SK-N-SH (cell line): Measurements from ENCODE around the gene UTP14C. TPM values are rescaled to one million over a fixed set of nuclear protein-coding genes. Genes with fewer than 3 reads are reported as not detected.
A peak's percentile ranks its signal among the peaks of the same experiment; 100 is the strongest.
"Not testable (repeated sequence)": the region's sequence is repeated elsewhere in the genome, so short reads cannot be mapped to it uniquely, and the experiment has no call there.

Source experiments
- CTCF ChIA-PET: fragments of 300-600, 350-600 bp; formaldehyde crosslinking; extraction: SDS; loops from one replicate; lab custom pipeline; 2021; lab: Yijun Ruan, JAX
- POLR2A ChIA-PET: fragments of 350-600 bp; sonication (Branson Sonifier 250); formaldehyde crosslinking; extraction: SDS; loops from one replicate; lab custom pipeline; 2020; ENCODE audit warnings: antibody characterized with exemption, inconsistent platforms; lab: Yijun Ruan, JAX
- DNase-seq: peaks from one replicate; pipeline ENCODE4 v3.0.0; 2012
- H2AFZ ChIP-seq: fragments of 200-600 bp; sonication (generic); 2 replicates; pipeline ENCODE4 v1.8.1; 2016; ENCODE audit warnings: antibody characterized with exemption, mild to moderate bottlenecking, low read depth
- H3F3A ChIP-seq: fragments of 200-600 bp; sonication (generic); replicated peaks from 2 replicates; pipeline ENCODE3; 2016; ENCODE audit warnings: antibody characterized with exemption, mild to moderate bottlenecking; ENCODE audit not compliant: insufficient read depth
- H3K27ac ChIP-seq, 2 experiments: fragments of 200-500 bp in 1 of 2; fragments of 200-600 bp in 1 of 2; sonication (Bioruptor generic) in 1 of 2; sonication (generic), shearing (Covaris generic) in 1 of 2; 2 replicates each; pipeline versions ENCODE4 v1.5.1 to v1.6.1; 2014 to 2016; ENCODE audit warnings: low read depth in 2 of 2, inconsistent platforms in 1 of 2, low read length in 1 of 2, mild to moderate bottlenecking in 1 of 2, mixed read lengths in 1 of 2
- H3K27me3 ChIP-seq: fragments of 200-600 bp; sonication (generic), shearing (Covaris generic); 2 replicates; pipeline ENCODE4 v1.6.1; 2016; ENCODE audit warnings: mixed run types; ENCODE audit not compliant: insufficient read depth
- H3K36me3 ChIP-seq, 2 experiments: fragments of 200-500 bp in 1 of 2; fragments of 200-600 bp in 1 of 2; sonication (Bioruptor generic) in 1 of 2; sonication (generic) in 1 of 2; replicated peaks in 1 of 2; 2 replicates each; pipeline versions ENCODE3 to v1.5.1; 2014 to 2016; ENCODE audit warnings: low read length in 1 of 2, mild to moderate bottlenecking in 1 of 2; ENCODE audit not compliant: insufficient read depth in 2 of 2, control insufficient read depth in 1 of 2
- H3K4me1 ChIP-seq, 2 experiments: fragments of 200-500 bp in 1 of 2; fragments of 200-600 bp in 1 of 2; sonication (Bioruptor generic) in 1 of 2; sonication (generic), shearing (Covaris generic) in 1 of 2; 2 replicates each; pipeline versions ENCODE4 v1.5.1 to v1.6.1; 2014 to 2016; ENCODE audit warnings: low read depth in 1 of 2, low read length in 1 of 2, mixed run types in 1 of 2; ENCODE audit not compliant: insufficient read depth in 2 of 2, control insufficient read depth in 1 of 2
- H3K4me2 ChIP-seq: fragments of 200-600 bp; sonication (generic), shearing (Covaris generic); 2 replicates; pipeline ENCODE4 v1.6.1; 2017; ENCODE audit warnings: mixed run types
- H3K4me3 ChIP-seq, 2 experiments: fragments of 200-500 bp in 1 of 2; fragments of 200-600 bp in 1 of 2; sonication (Bioruptor generic) in 1 of 2; sonication (generic), shearing (Covaris generic) in 1 of 2; 2 replicates each; pipeline versions ENCODE4 v1.5.1 to v1.8.1; 2014 to 2016; ENCODE audit warnings: low read depth in 2 of 2, inconsistent platforms in 1 of 2, low read length in 1 of 2, mild to moderate bottlenecking in 1 of 2, mixed read lengths in 1 of 2, moderate library complexity in 1 of 2
- H3K79me2 ChIP-seq: fragments of 200-600 bp; sonication (generic); 2 replicates; pipeline ENCODE4 v1.8.1; 2017; ENCODE audit warnings: mild to moderate bottlenecking; ENCODE audit not compliant: insufficient read depth
- H3K9ac ChIP-seq: fragments of 200-600 bp; sonication (generic); 2 replicates; pipeline ENCODE4 v1.6.1; 2017; ENCODE audit warnings: mixed run types
- H3K9me2 ChIP-seq: fragments of 200-600 bp; sonication (generic); 2 replicates; pipeline ENCODE4 v1.6.1; 2017; ENCODE audit warnings: mixed run types
- H3K9me3 ChIP-seq: fragments of 200-600 bp; sonication (generic); 2 replicates; pipeline ENCODE4 v1.6.1; 2017; ENCODE audit warnings: mixed run types, mild to moderate bottlenecking, moderate library complexity
- H4K20me1 ChIP-seq: fragments of 200-600 bp; sonication (generic); 2 replicates; pipeline ENCODE4 v1.6.1; 2017; ENCODE audit warnings: mild to moderate bottlenecking, mixed run types; ENCODE audit not compliant: insufficient read depth
- EP300 ChIP-seq, 2 experiments: IDR thresholded peaks; 2 replicates each; pipeline versions ENCODE4 v1.4.0 to v1.6.1; 2012; ENCODE audit warnings: borderline replicate concordance in 1 of 2, low read depth in 1 of 2, low read length in 1 of 2
- FOXJ3 ChIP-seq: sonication (generic); formaldehyde crosslinking; IDR thresholded peaks from 2 replicates; pipeline ENCODE4 v1.5.1; 2020; ENCODE audit warnings: mild to moderate bottlenecking, missing genetic modification reagents
- FOXM1 ChIP-seq: IDR thresholded peaks from 2 replicates; pipeline ENCODE4 v1.4.0; 2012; ENCODE audit warnings: low read depth, mild to moderate bottlenecking
- MAX ChIP-seq: IDR thresholded peaks from 2 replicates; pipeline ENCODE4 v1.4.0; 2012; ENCODE audit warnings: low read depth
- MEF2A ChIP-seq: IDR thresholded peaks from 2 replicates; pipeline ENCODE4 v1.4.0; 2012; ENCODE audit warnings: low read depth, borderline replicate concordance
- NRF1 ChIP-seq: IDR thresholded peaks from 2 replicates; pipeline ENCODE4 v1.6.1; 2012; ENCODE audit warnings: low read depth, mild to moderate bottlenecking, low read length
- POLR2AphosphoS5 ChIP-seq: IDR thresholded peaks from 2 replicates; pipeline ENCODE4 v1.6.1; 2012; ENCODE audit warnings: low read depth, low read length
- RFX5 ChIP-seq: IDR thresholded peaks from 2 replicates; pipeline ENCODE4 v1.6.1; 2012; ENCODE audit warnings: mild to moderate bottlenecking, improper control_type of control experiment, low read length
- RXRA ChIP-seq: IDR thresholded peaks from 2 replicates; pipeline ENCODE4 v1.4.0; 2012; ENCODE audit warnings: low read depth, mild to moderate bottlenecking, borderline replicate concordance
- SIN3A ChIP-seq: IDR thresholded peaks from 2 replicates; pipeline ENCODE4 v1.6.1; 2012; ENCODE audit warnings: low read depth, mild to moderate bottlenecking, low read length, moderate library complexity, borderline replicate concordance
- SMC3 ChIP-seq: IDR thresholded peaks from 2 replicates; pipeline ENCODE4 v1.6.1; 2012; ENCODE audit warnings: low read depth, low read length, improper control_type of control experiment
- YY1 ChIP-seq: IDR thresholded peaks from 2 replicates; pipeline ENCODE4 v1.4.0; 2012; ENCODE audit warnings: low read depth, mild to moderate bottlenecking
- ZBTB33 ChIP-seq: IDR thresholded peaks from 2 replicates; pipeline ENCODE4 v1.4.0; 2012; ENCODE audit warnings: low read depth, borderline replicate concordance
- WGBS: methylation state at CpG from one replicate; pipeline ENCODE4 v1.1.6; 2017; ENCODE audit warnings: low lambda C conversion rate; 5-methylcytosine and 5-hydroxymethylcytosine counted together
- polyA plus RNA-seq, 3 experiments: library from polyadenylated mRNA; depleted of rRNA; stranded (reverse); fragments of >200 nt; gene quantifications; 2 replicates each; pipeline ENCODE4 v1.2.3, GENCODE V29; 2012

Gene UTP14C
- polyA plus RNA-seq, 1 of the 3 experiments (the other 2 are of a cell fraction): 5.1 TPM

GRCh38 chr13:52051400-52051799 is 26.9 kb downstream of the UTP14C start:
- H3K27me3 ChIP-seq: no peaks in the 10 kb centered on the region
- H3K4me2 ChIP-seq: no peak overlapping the region
- H2AFZ ChIP-seq: no peak overlapping the region
- H3K4me3 ChIP-seq: no peak overlapping the region
- H3K9me3 ChIP-seq: no peaks in the 10 kb centered on the region
- H3K79me2 ChIP-seq: no peaks in the 10 kb centered on the region
- no peak overlapping the region for H3K9ac ChIP-seq
- ChIA-PET POLR2A (no interaction called here), CTCF (interaction anchor here (1.2 kb wide), 1 partner anchor 16 kb away, joined by 3 read pairs; no protein-coding TSS in a partner anchor)
- no peak overlapping the region for H3K27ac ChIP-seq
- no peak for DNase-seq
- H3K4me1 ChIP-seq: peaks cover 0 to 3% of the 10 kb centered on the region in 2 experiments; a peak in 1 of 4 replicates
- H3F3A ChIP-seq: no peaks in the 10 kb centered on the region
- H4K20me1 ChIP-seq: no peaks in the 10 kb centered on the region
- TF ChIP-seq MAX (no peak), EP300 (IDR thresholded peaks at IDR 0.05; ENCODE audit: borderline replicate concordance in 1 of 2, low read depth in 1 of 2, low read length in 1 of 2) (no peak), SMC3 (no peak)
- no peaks in the 10 kb centered on the region for H3K9me2 ChIP-seq
- 77% methylated on average over 7 of the region's 7 CpGs for WGBS
- H3K36me3 ChIP-seq: no peaks in the 10 kb centered on the region

GRCh38 chr13:52053460-52053859 is 29.0 kb downstream of the UTP14C start:
- whole genome bisulfite sequencing: 29% methylated on average over 4 of the region's 4 CpGs
- Histone ChIP-seq H3K9me3 (no peaks in the 10 kb centered on the region), H2AFZ (no peak overlapping the region), H3K9ac (no peak overlapping the region), H3K4me2 (no peak overlapping the region), H3K9me2 (no peaks in the 10 kb centered on the region), H3K79me2 (no peaks in the 10 kb centered on the region), H3K36me3 (no peaks in the 10 kb centered on the region), H3K4me1 (peaks cover 0 to 3% of the 10 kb centered on the region in 2 experiments; a peak in 1 of 4 replicates), H3K27me3 (no peaks in the 10 kb centered on the region)
- ChIA-PET POLR2A (no interaction called here), CTCF (no interaction called here)
- TF ChIP-seq RXRA: no peak
- TF ChIP-seq NRF1: no peak
- TF ChIP-seq EP300 (IDR thresholded peaks at IDR 0.05; ENCODE audit: borderline replicate concordance in 1 of 2, low read depth in 1 of 2, low read length in 1 of 2): no peak
- no peak for TF ChIP-seq YY1
- TF ChIP-seq RFX5: no peak
- no peak for TF ChIP-seq SIN3A
- TF ChIP-seq FOXJ3: no peak
- no peak for TF ChIP-seq POLR2AphosphoS5
- TF ChIP-seq ZBTB33: no peak
- no peak for TF ChIP-seq FOXM1
- no peak for TF ChIP-seq MEF2A
- TF ChIP-seq, all 33 proteins: peak for 0
- Histone ChIP-seq H4K20me1 (no peaks in the 10 kb centered on the region), H3F3A (no peaks in the 10 kb centered on the region), H3K27ac (no peak overlapping the region), H3K4me3 (no peak overlapping the region)
- peak; percentile 22 for DNase-seq

- not testable (repeated sequence) for H3K9me2 ChIP-seq, H3K27me3 ChIP-seq, H3K79me2 ChIP-seq, H3K9ac ChIP-seq, H3K4me1 ChIP-seq, H2AFZ ChIP-seq, H3K4me3 ChIP-seq, H3K36me3 ChIP-seq, H3F3A ChIP-seq, DNase-seq, H3K27ac ChIP-seq, H3K9me3 ChIP-seq, H3K4me2 ChIP-seq, H4K20me1 ChIP-seq
- CTCF ChIA-PET: interaction anchor here (0.8 kb wide), 1 partner anchor 67 kb away, joined by 4 read pairs; no protein-coding TSS in a partner anchor
- POLR2A ChIA-PET: interaction anchor here (1.2 kb wide), 1 partner anchor 13 kb away, joined by 3 read pairs; no protein-coding TSS in a partner anchor
- WGBS: 60% methylated on average over 3 of the region's 3 CpGs
Observed at GRCh38 chr13:52061064-52061463, 36.6 kb downstream of the UTP14C start.
